Measurements from ENCODE around the gene FAM50B.

Gene FAM50B

DNA sequence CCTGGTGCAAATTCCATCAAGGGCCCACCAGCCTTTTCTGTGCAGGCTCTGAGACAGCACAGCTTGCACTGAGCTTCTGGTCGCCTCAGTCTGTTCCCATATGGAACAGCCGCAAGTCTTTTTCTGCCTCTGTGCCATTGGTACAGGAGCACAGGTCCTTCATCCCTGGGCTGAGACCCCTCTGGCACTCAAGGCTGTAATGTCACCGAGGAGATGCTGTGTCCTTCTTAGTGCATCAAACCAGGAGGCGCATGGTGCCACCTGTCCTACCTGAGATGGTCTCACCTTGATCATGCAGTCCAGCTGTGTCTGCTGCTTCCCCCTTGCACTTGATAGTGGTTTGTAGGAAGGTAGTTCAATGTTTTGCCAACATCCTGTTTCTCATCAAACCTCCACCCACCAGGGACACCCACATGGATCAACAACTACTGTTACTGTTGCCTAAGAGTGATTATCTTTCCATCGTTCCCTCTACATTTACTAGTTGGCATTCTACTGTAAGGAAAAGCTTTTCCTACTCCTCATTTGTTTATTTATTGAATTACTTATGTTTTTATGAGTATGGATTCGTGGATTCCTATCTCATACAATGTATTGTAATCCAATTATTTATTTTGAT lies 29.0 kb downstream of the FAM50B start:
- TF ChIP-seq TCF12 (IDR thresholded peaks at IDR 0.05; ENCODE audit: low read depth) (no peak), TAF1 (IDR thresholded peaks at IDR 0.05; ENCODE audit: low read depth) (no peak)
- TF ChIP-seq, protein P1, sequence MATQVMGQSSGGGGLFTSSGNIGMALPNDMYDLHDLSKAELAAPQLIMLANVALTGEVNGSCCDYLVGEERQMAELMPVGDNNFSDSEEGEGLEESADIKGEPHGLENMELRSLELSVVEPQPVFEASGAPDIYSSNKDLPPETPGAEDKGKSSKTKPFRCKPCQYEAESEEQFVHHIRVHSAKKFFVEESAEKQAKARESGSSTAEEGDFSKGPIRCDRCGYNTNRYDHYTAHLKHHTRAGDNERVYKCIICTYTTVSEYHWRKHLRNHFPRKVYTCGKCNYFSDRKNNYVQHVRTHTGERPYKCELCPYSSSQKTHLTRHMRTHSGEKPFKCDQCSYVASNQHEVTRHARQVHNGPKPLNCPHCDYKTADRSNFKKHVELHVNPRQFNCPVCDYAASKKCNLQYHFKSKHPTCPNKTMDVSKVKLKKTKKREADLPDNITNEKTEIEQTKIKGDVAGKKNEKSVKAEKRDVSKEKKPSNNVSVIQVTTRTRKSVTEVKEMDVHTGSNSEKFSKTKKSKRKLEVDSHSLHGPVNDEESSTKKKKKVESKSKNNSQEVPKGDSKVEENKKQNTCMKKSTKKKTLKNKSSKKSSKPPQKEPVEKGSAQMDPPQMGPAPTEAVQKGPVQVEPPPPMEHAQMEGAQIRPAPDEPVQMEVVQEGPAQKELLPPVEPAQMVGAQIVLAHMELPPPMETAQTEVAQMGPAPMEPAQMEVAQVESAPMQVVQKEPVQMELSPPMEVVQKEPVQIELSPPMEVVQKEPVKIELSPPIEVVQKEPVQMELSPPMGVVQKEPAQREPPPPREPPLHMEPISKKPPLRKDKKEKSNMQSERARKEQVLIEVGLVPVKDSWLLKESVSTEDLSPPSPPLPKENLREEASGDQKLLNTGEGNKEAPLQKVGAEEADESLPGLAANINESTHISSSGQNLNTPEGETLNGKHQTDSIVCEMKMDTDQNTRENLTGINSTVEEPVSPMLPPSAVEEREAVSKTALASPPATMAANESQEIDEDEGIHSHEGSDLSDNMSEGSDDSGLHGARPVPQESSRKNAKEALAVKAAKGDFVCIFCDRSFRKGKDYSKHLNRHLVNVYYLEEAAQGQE (IDR thresholded peaks at IDR 0.05; ENCODE audit: low read depth) = no peak

DNA sequence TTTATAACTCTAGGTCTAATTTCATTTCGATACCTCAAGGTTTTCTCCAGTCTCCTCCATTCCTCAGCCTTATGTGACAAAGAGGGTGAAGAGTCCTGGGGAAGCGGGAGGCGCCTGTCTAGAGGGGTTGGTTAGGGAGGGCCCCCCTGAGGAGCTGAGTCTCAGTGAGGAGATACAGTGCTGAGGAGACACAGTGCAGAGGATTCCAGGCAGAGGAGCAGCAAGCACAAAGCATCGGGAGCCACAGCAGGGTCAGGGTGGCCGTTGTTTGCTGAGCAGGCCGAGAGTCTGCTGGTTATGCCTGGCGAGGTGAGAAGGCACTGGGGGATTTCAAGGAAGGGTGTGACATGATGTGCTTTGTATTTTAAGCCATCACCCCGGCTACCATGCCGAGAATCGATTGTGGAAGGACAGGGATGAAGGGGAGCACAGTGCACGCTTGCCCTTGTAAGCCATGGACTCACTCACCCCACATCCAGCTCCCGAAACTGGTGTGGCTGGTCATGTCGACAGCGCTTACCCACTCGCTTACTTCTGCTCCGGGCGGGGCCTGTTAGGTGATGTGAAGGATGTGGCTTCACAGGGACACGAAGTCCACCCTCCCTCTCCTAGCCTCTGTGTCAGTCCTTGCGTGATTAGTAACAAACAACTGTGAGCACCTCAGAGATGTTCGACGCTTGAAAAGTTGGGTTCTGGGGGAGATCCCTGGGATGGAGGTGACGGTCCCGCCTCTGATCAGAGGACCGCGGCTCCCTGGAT lies 30.2 kb downstream of the FAM50B start:
- TF ChIP-seq EGR1 (IDR thresholded peaks at IDR 0.05) (no peak), YY1 (IDR thresholded peaks at IDR 0.05; ENCODE audit: low read depth) (no peak), RAD21 (IDR thresholded peaks at IDR 0.05; ENCODE audit: low read depth) (no peak), TAF1 (IDR thresholded peaks at IDR 0.05; ENCODE audit: low read depth) (no peak), ZBTB7A (IDR thresholded peaks at IDR 0.05; ENCODE audit: low read depth) (no peak), FOXM1 (IDR thresholded peaks at IDR 0.05; ENCODE audit: borderline replicate concordance, low read depth) (no peak), TCF12 (IDR thresholded peaks at IDR 0.05; ENCODE audit: low read depth) (no peak), NFIC (IDR thresholded peaks at IDR 0.05) (no peak), TEAD4 (IDR thresholded peaks at IDR 0.05) (no peak), CREB1 (IDR thresholded peaks at IDR 0.05; ENCODE audit: low read depth) (no peak), CEBPB (IDR thresholded peaks at IDR 0.05) (no peak), EP300 (IDR thresholded peaks at IDR 0.05; ENCODE audit: borderline replicate concordance) (no peak)
- TF ChIP-seq, protein P2, sequence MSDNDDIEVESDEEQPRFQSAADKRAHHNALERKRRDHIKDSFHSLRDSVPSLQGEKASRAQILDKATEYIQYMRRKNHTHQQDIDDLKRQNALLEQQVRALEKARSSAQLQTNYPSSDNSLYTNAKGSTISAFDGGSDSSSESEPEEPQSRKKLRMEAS (IDR thresholded peaks at IDR 0.05) = no peak
- TF ChIP-seq, protein P1 (IDR thresholded peaks at IDR 0.05; ENCODE audit: low read depth) = no peak
- TF ChIP-seq, protein P3, sequence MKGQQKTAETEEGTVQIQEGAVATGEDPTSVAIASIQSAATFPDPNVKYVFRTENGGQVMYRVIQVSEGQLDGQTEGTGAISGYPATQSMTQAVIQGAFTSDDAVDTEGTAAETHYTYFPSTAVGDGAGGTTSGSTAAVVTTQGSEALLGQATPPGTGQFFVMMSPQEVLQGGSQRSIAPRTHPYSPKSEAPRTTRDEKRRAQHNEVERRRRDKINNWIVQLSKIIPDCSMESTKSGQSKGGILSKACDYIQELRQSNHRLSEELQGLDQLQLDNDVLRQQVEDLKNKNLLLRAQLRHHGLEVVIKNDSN (IDR thresholded peaks at IDR 0.05) = no peak

DNA sequence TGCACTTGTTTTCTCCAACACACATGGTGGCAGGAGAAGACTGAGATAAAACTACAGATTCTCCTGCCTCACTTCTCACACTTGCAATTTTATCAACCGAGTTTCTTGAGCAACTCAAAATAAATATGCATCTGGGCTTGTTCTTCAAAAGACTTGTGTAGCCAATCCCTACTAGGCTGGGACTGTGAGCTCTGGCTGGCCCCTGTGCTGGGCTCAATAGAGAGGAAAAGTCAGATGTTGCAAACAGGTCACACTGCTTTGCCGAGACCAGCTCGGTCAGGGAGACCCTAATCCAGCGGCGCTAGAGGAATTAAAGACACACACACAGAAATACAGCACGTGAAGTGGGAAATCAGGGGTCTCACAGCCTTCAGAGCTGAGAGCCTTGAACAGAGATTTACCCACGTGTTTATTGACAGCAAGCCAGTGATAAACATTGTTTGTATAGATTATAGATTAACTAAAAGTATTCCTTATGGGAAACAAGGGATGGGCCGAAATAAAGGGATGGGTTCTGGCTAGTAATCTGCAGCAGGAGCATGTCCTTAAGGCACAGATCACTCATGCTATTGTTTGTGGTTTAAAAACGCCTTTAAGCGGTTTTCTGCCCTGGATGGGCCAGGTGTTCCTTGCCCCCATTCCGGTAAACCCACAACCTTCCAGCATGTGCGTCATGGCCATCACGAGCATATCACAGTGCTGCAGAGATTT lies 32.7 kb downstream of the FAM50B start:
- TF ChIP-seq FOXM1 (IDR thresholded peaks at IDR 0.05; ENCODE audit: borderline replicate concordance, low read depth) = no peak
- TF ChIP-seq, protein P1 (IDR thresholded peaks at IDR 0.05; ENCODE audit: low read depth) = no peak
- no peak for TF ChIP-seq RAD21 (IDR thresholded peaks at IDR 0.05; ENCODE audit: low read depth)
- TF ChIP-seq TEAD4 (IDR thresholded peaks at IDR 0.05) = no peak
- no peak for TF ChIP-seq ZBTB7A (IDR thresholded peaks at IDR 0.05; ENCODE audit: low read depth)

DNA sequence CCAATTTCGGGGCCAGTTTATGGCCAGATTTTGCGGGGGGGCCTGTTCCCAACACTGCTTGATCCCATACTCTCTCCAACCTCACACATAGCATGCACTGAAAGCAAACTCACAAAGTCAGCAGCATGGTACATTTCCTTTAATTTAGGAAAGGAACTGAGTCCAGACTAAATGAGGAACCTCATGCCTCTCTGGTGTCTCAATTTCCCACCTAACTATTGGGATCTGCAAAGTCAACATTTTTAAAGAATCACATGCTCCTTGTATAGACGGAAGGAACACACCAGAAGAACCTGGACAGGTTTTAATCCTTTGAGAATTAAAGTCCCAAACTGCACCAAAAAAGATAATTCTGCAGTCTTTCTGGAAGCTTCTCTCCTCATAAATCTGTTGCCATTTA lies 33.3 kb downstream of the FAM50B start:
- no peak for TF ChIP-seq FOXM1 (IDR thresholded peaks at IDR 0.05; ENCODE audit: borderline replicate concordance, low read depth)
- no peak for TF ChIP-seq YY1 (IDR thresholded peaks at IDR 0.05; ENCODE audit: low read depth)
- TF ChIP-seq, protein P3 (IDR thresholded peaks at IDR 0.05) = no peak
- no peak for TF ChIP-seq TEAD4 (IDR thresholded peaks at IDR 0.05)
- TF ChIP-seq CREB1 (IDR thresholded peaks at IDR 0.05; ENCODE audit: low read depth) = no peak
- no peak for TF ChIP-seq NFIC (IDR thresholded peaks at IDR 0.05)
- TF ChIP-seq, protein P2 (IDR thresholded peaks at IDR 0.05) = no peak
- no peak for TF ChIP-seq RAD21 (IDR thresholded peaks at IDR 0.05; ENCODE audit: low read depth)
- TF ChIP-seq TAF1 (IDR thresholded peaks at IDR 0.05; ENCODE audit: low read depth) = no peak

Data from Ishikawa (cell line).